ENCODE measurements around the gene ARMH4.

Gene ARMH4

GRCh38 chr14:58026967-58027366, 125.0 kb downstream of the ARMH4 start:
- no peak for DNase-seq

GRCh38 chr14:58026219-58026618, 125.8 kb downstream of the ARMH4 start:
- DNase-seq: no peak

DNA sequence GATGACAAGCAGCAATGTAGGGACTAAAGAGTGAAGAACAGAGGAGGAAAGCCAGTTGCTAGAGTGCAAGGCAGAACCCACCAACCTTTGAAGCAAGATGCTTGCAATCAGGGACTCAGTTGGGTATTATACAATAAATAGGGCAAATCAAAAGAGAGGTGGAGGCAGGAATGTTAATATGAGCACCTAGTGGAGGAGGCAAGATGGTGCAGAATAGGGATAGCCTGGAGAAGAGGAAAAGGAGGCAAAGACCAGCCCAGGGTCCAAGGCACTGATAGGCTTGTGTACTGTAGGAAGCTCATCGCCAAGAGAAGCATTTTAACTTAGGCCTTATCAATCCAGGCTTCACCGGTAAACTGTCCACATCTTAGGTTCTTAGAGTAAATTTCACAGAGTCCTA, 137.2 kb downstream of the ARMH4 start:
- no peak for DNase-seq

- DNase-seq: no peak
These were observed 149.4 kb downstream of the ARMH4 start for GRCh38 chr14:58002618-58003017.

- no peak for DNase-seq
These were observed 152.0 kb downstream of the ARMH4 start for GRCh38 chr14:57999979-58000378.

- DNase-seq: no peak
These were observed 152.5 kb downstream of the ARMH4 start for GRCh38 chr14:57999471-57999870.

DNA sequence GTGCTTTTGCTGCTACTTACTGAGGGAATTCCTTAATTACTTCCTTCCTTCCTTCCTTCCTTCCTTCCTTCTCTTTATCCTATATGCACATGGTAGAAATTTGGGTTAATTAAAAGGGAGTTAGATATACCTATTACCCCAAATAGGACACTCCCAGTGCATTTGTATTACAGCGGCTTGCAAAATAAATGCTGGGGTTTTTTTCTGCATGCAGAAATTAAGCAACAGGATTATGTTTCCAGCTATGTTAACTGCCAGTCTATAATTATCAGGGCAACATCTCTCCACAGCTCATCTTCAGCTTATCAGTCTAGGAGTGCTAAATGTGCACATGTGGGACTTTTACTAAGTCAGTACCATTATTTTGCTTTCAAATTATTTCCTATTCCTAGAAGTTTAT, 153.2 kb downstream of the ARMH4 start:
- no peak for DNase-seq

DNA sequence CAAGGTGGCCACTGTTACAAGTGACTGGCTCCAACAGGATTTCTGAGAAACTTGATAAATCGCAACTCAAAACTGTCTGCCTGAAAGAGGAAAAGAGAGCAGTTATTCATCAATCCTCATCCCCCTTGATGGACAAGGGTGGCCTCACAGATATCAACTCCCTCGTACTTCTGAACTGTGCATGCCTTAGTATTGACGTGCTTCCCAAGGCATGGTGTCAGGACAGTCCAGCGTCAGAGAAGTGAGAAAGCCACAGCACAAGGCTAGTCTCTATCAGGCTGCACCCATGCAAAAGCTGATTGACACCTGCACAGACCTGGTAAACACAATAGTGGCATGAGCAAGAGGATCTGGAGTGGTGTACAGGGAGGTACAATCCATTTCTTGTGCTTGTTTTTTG, 160.7 kb downstream of the ARMH4 start:
- no peak for DNase-seq

- no peak for DNase-seq
These were observed 163.6 kb downstream of the ARMH4 start for GRCh38 chr14:57988445-57988844.

- no peak for DNase-seq
These were observed 164.3 kb downstream of the ARMH4 start for GRCh38 chr14:57987596-57988300.

DNA sequence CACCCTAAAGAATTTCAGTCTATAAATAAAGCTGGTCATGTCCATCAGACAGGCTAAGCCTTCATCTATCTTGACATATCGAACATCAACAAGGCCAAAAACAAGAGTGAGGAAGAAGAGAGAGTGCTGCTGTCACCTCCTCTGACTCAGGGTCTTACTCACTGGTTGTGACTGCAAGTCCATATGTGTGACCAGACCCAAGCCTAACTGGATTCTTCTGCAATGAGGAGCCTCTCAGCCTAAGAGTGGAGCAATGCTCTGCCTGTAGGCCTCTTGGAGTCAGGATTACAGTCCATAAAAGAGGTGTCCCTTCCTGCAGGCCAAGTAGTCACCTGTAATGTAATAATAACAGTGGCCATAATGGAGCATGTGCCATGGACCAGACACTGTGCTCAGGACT, 165.0 kb downstream of the ARMH4 start:
- no peak for DNase-seq

DNA sequence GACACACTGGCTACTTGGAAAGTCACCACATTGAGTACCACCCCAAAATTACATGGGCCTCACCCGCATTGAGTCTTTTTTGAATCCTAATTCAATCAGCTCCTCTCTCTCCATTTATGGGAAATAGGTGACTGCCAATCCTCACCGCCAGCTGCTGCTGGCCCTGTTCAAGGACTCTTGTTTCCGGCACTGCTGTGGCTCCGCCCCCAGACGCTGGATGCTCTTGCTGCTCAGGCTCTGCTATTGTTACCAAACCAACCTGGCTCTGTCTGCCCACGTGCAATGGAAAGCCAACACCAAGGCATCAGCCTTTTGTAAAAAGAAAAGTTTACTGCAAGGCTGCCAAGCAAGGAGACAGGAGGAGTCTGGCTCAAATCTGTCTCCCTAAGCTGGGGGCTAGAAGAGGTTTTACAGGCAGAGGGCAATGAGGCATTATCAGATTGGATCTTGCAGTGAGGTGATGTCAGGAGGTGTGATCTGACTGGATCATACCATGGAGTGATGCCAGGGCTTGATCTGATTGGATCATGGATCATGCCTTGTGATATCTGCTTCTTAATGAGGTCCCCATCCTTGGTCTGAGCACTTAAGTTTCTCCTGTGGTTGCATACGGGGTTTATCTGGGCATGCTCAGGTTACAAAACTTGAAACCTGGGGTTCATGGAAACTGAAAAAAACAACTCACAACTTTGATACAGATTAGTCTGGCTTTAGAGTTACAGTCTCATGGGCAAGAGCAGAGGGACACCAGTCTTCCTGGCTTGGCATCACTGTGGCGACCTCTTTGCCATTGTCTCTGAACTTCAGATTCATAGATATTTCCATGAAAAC, 169.0 kb downstream of the ARMH4 start:
- DNase-seq: no peak

DNA sequence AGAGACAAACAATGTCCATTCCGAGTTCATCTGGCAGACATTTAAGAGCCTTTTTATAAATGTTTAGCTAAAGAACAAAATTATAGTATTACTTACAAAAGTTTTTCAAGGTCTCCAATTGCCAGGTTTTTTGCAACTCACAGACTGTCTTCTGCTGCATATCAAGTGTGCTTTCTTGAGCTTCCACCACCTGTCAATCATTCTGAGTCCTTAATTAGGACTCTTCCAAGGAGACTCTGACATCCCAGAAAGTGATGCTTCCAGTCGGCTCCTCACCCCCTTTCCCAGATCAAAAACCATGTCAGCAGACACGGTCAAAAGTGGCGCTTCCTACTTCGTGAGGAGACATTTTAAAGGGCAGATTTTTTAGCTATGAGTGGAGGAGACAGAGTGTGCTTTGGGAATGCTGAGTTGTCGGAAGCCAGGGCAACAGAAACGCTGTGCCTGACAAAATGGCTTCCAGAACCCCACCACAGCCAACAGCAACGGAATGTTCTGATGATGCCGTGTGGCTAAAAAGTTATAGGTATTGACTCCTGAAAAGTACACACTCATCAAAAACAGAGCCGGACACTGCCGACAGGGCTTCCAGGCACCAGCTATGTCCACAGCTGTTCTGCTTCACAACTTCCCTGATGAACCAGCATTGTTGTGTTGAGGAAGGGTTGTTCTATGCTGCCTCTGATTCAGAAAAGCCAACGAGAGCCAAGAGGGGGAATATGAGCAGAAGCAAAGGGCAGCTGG, 170.0 kb downstream of the ARMH4 start:
- DNase-seq: no peak

- no peak for DNase-seq
These were observed 172.5 kb downstream of the ARMH4 start for GRCh38 chr14:57979376-57980048.

GRCh38 chr14:57976701-57977100, 175.3 kb downstream of the ARMH4 start:
- DNase-seq: no peak

GRCh38 chr14:57974896-57975295, 177.1 kb downstream of the ARMH4 start:
- DNase-seq: no peak

- DNase-seq: no peak
These were observed 181.4 kb downstream of the ARMH4 start for GRCh38 chr14:57970594-57970993.

DNA sequence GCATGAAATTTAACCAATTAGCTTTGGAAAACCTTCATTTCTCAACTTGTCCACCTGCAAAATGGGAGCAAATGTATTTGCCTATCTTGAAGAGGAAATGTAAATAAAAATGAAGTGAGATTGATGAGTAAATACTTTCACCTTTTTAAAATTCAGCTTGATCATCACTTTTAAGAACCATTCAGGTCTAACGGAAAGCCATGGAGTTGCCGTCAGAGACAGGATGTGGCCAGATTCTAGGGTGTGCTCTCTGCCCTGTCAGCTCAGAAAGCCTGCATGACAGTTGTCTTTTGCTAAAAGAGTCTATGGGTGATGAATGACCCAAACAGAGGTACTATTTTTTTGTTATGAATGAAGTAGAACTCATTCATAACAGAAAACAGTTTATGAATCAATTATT, 181.8 kb downstream of the ARMH4 start:
- DNase-seq: no peak

DNA sequence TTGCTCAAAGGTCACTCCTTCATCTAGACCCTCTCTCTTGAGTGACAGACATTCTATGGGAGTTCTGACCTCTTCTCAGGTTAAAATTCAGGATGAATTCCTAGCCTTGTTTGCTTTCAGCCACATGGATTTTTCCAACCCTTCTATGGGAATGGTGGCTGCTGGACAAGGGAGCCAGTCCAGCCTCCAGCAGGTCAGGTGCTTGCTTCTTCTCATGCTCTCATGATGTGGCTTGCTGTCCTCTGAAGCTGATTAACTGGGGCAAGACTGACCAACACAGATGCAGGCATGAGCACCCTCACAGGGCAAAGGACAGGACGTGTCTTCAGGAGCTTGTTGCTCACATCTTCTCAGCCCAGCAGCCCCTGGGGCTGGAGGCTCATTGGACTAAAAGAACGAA, 188.9 kb downstream of the ARMH4 start:
- DNase-seq: no peak

DNA sequence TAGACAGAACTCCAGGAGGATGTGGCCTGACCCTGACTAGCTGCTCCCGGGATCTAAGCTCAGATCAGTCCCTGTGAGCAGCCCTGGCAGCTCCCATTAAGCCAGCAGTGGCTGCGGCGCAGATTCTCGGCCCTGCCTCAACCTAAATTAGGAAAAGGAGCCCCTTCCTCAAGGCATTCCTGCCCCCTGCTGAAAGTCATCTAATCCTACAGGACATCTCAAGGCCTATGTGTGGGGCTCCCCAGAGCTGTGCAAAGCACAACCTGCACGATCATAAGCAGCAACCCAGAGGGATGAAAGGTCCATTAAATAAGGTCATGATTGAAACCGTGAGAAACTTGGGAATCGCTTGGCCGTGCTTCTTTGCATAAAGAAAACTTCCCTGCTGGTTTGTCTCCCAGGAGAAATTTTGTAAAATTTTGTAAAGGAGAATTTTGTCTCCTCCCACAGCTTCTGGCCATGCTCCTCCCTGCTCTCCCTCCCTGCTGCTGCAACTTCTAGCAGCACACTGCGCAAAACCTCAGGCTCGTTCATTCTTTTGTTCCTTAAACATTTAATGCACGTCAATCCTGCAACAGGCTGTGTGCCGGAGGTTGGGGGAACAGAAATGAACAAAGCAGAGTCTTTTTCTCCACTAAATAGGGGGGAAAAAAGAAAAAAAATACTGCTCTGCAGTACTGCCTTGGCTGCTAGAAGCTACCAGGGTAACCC, 189.5 kb downstream of the ARMH4 start:
- no peak for DNase-seq

- DNase-seq: no peak
These were observed 190.3 kb downstream of the ARMH4 start for GRCh38 chr14:57961786-57962060.

DNA sequence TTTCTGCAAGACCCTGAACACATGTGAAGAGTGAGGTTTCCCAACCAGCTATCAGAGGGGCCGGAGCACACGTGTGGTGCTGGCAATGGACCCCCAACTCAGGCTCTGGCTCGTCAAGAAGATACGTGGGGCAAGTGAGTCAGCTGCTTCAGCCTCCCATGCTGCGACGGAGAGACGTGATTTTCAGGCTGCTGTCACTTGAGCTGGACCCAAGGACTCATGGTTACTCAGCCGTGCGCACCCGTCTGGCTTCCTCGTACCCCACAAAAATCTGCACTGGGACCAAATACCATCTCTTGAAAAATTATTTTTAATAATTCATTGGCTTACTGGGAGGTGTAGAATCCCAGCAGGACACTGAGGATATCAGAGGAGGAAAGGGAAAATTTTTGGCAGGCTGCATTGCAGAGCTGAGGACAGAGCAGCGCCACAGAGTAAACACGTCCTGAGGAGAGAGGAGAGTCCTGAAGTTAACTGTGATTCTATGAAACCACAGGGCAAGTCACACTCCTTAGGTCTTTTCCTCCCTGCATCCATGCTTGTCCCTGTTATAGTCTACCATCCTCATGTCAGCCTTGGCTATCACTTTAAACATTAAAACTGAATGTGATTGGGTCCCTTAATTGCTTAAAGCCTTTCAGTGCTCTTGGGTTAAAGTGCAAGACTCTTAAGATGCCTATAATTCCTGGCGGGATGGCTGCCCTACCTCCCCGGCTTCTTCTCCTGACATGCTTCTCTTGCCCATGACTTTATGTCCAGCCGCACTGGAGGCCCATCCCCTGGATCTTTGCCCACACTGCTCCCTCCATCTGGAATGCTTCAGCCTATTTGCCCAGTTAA, 190.8 kb downstream of the ARMH4 start:
- DNase-seq: no peak
